GM20431 (cell line): ENCODE data around the gene RTF1.

ENCODE experiments used
- in situ Hi-C: fragments of 300-500 bp; cut with MseI, MboI; formaldehyde crosslinking; loops from one replicate; pipeline ENCODE4 v1.15.0; 2020; ENCODE audit warnings: low sequenced_read_pairs; ENCODE audit not compliant: unreplicated experiment

Gene RTF1

GRCh38 chr15:41502795-41503668 lies 86.1 kb downstream of the RTF1 start:
- in situ Hi-C loops: no loop called here

GRCh38 chr15:41503669-41504010 lies 86.7 kb downstream of the RTF1 start:
- in situ Hi-C loops: no loop called here

GRCh38 chr15:41504751-41505492 lies 88.0 kb downstream of the RTF1 start:
- in situ Hi-C loops: no loop called here

- in situ Hi-C loops: no loop called here
These were observed 88.9 kb downstream of the RTF1 start for GRCh38 chr15:41505776-41506175.

GRCh38 chr15:41506796-41507341 lies 90.0 kb downstream of the RTF1 start:
- in situ Hi-C loops: no loop called here

- in situ Hi-C loops: no loop called here
These were observed 91.0 kb downstream of the RTF1 start for GRCh38 chr15:41507820-41508290.

GRCh38 chr15:41510728-41511127 lies 93.8 kb downstream of the RTF1 start:
- in situ Hi-C loops: no loop called here

- in situ Hi-C loops: no loop called here
These were observed 94.5 kb downstream of the RTF1 start for GRCh38 chr15:41511331-41511898.

GRCh38 chr15:41511899-41512369 lies 95.0 kb downstream of the RTF1 start:
- in situ Hi-C loops: no loop called here

GRCh38 chr15:41512512-41512939 lies 95.6 kb downstream of the RTF1 start:
- in situ Hi-C loops: no loop called here

- in situ Hi-C loops: no loop called here
These were observed 96.1 kb downstream of the RTF1 start for GRCh38 chr15:41512940-41513505.

- in situ Hi-C loops: no loop called here
These were observed 96.8 kb downstream of the RTF1 start, which contains the start of gene LTK for GRCh38 chr15:41513506-41514227. Gene LTK, minus strand, starts transcription at chr15:41513827. Its CDS starts 118 bp downstream, at chr15:41513709.

- in situ Hi-C loops: no loop called here
These were observed 101.1 kb downstream of the RTF1 start for GRCh38 chr15:41517895-41518449.

GRCh38 chr15:41520636-41521035 lies 103.7 kb downstream of the RTF1 start:
- in situ Hi-C loops: no loop called here

- in situ Hi-C loops: no loop called here
These were observed 104.7 kb downstream of the RTF1 start for GRCh38 chr15:41521614-41522013.

- in situ Hi-C loops: no loop called here
These were observed 106.2 kb downstream of the RTF1 start for GRCh38 chr15:41523097-41523496.

GRCh38 chr15:41530363-41530956 lies 113.6 kb downstream of the RTF1 start:
- in situ Hi-C loops: no loop called here
